ENCODE data around the gene C3orf20. TPM values are rescaled to one million over a fixed set of nuclear protein-coding genes. Genes with fewer than 3 reads are reported as not detected.

C3orf20 gene
- total and polyA plus RNA-seq, 2 of the 4 experiments (the other 2 are of a cell fraction) = not detected

- H2AK9ac ChIP-seq (replicated peaks; ENCODE audit: low read depth, low read length, poor library complexity) = no peak within 1 kb of the TSS
- CTCF ChIA-PET = no interaction called here
- peaks cover 6% of the 10 kb centered on the region for H3K27me3 ChIP-seq (ENCODE audit: control insufficient read depth, insufficient read depth, low read length)
These were observed 144.0 kb downstream of the C3orf20 start, which contains the start of gene FGD5 for GRCh38 chr3:14818804-14819500. Gene FGD5, plus strand, starts transcription at chr3:14818962. Its CDS starts 110 bp downstream, at chr3:14819072.

More at GRCh38 chr3:14818804-14819500, 144.0 kb downstream of the C3orf20 start, which contains the start of gene FGD5:
- Histone ChIP-seq H3K79me1 (ENCODE audit: low read depth in 1 of 2, low read length in 2 of 2) (no peaks in the 10 kb centered on the region), H4K91ac (ENCODE audit: insufficient read depth, low read depth, low read length) (no peak within 1 kb of the TSS), H3K9me3 (ENCODE audit: control insufficient read depth, insufficient read depth, low read length) (no peaks in the 10 kb centered on the region), H2AFZ (replicated peaks; ENCODE audit: low read length, poor library complexity) (no peak within 1 kb of the TSS), H3K9ac (ENCODE audit: low read depth, low read length) (no peak within 1 kb of the TSS), H3K56ac (ENCODE audit: extremely low read depth, insufficient read depth, low read length) (no peak within 1 kb of the TSS), H4K8ac (ENCODE audit: low read depth in 2 of 2, low read length in 2 of 2) (no peak within 1 kb of the TSS), H3K4me1 (ENCODE audit: control insufficient read depth, insufficient read depth, low read length) (no peaks in the 10 kb centered on the region), H2BK20ac (ENCODE audit: low read depth, low read length) (no peak within 1 kb of the TSS), H4K5ac (ENCODE audit: low read depth, low read length) (no peak within 1 kb of the TSS), H3K36me3 (ENCODE audit: control insufficient read depth, insufficient read depth, low read length) (no peaks in the 10 kb centered on the region), H3K27ac (ENCODE audit: insufficient read depth, low read length) (no peak within 1 kb of the TSS), H3K14ac (replicated peaks; ENCODE audit: low read depth, low read length) (no peak within 1 kb of the TSS), H3K4ac (ENCODE audit: low read depth, low read length) (no peak within 1 kb of the TSS), H2BK120ac (ENCODE audit: low read depth, low read length) (no peak within 1 kb of the TSS), H2BK5ac (ENCODE audit: low read depth, low read length, poor library complexity, severe bottlenecking) (no peak within 1 kb of the TSS), H3K9me1 (ENCODE audit: insufficient read depth, low read length) (no peaks in the 10 kb centered on the region), H3K4me2 (ENCODE audit: low read depth, low read length) (no peak within 1 kb of the TSS), H3K23ac (ENCODE audit: low read depth, low read length) (no peak within 1 kb of the TSS), H2BK15ac (ENCODE audit: low read depth, low read length) (no peak within 1 kb of the TSS), H2AK5ac (ENCODE audit: low read depth, low read length) (no peak within 1 kb of the TSS), H3K18ac (ENCODE audit: low read depth, low read length) (no peak within 1 kb of the TSS), H4K20me1 (ENCODE audit: insufficient read depth, low read length) (no peaks in the 10 kb centered on the region), H3K4me3 (ENCODE audit: insufficient read depth, low read depth, low read length) (no peak within 1 kb of the TSS)
- TF ChIP-seq USF2 (IDR thresholded peaks at IDR 0.05; ENCODE audit: low read depth, low read length) = no peak
- no peak for TF ChIP-seq RAD21 (IDR thresholded peaks at IDR 0.05; ENCODE audit: low read length)
- no peak for TF ChIP-seq CTCF (conservative IDR thresholded peaks at IDR 0.05; ENCODE audit: low read depth, low read length)
- TF ChIP-seq RFX5 (IDR thresholded peaks at IDR 0.05; ENCODE audit: low read depth, low read length) = no peak
- no peak for TF ChIP-seq CHD1 (IDR thresholded peaks at IDR 0.05; ENCODE audit: low read depth, low read length)
- TF ChIP-seq ELK1 (IDR thresholded peaks at IDR 0.05; ENCODE audit: borderline replicate concordance, low read depth, low read length) = no peak
- no peak for TF ChIP-seq POLR2A (IDR thresholded peaks at IDR 0.05; ENCODE audit: low read depth, low read length)
- no peak for TF ChIP-seq MAZ (IDR thresholded peaks at IDR 0.05; ENCODE audit: borderline replicate concordance, low read depth, low read length)
- DNase-seq = no peak
- POLR2A ChIA-PET (ENCODE audit: unreplicated experiment) = no interaction called here
- dilution Hi-C loops (cut with HindIII; ENCODE audit: low sequenced_read_pairs, unreplicated experiment) = no loop called here
- WGBS, 2 experiments (ENCODE audit: extremely low coverage in 2 of 2, insufficient read length in 1 of 2) = 69% methylated on average over 5 of the region's 25 CpGs; no CpG with 5 or more reads in 1 of the 2 experiments
- no TSS peak for BruUV-seq (replicated peaks)
- intact Hi-C loops (cut with micrococcal nuclease) = no loop called here
- ATAC-seq (ENCODE audit: low read depth) = no peak
- in situ Hi-C loops (cut with MboI; ENCODE audit: low sequenced_read_pairs) = no loop called here
